Activated CD8-positive, alpha-beta T cell treated with anti-CD3 and anti-CD28 coated beads for 36 hours (primary cell): ENCODE results near the gene ABCA8. TPM values are rescaled to one million over a fixed set of nuclear protein-coding genes. Genes with fewer than 3 reads are reported as not detected.

Experiments used
- ATAC-seq: fragments of 200-7000 bp; cut with Tn5 transposase; one replicate; pipeline ENCODE4 v1.10.0; 2021; ENCODE audit warnings: mild to moderate bottlenecking, moderate library complexity
- CTCF ChIA-PET: fragments of 350-600 bp; sonication (Branson Sonifier 250); formaldehyde crosslinking; loops from one replicate; lab custom pipeline; 2021; ENCODE audit warnings: antibody characterized with exemption; lab: Charles Lee
- POLR2A ChIA-PET: fragments of 350-600 bp; sonication (Branson Sonifier 250); formaldehyde crosslinking; loops from one replicate; lab custom pipeline; 2021; ENCODE audit warnings: antibody characterized with exemption; lab: Charles Lee
- DNase-seq: peaks from one replicate; pipeline ENCODE4 v3.0.0-alpha.2; 2020
- H3K27ac Mint-ChIP-seq: one replicate; pipeline ENCODE4 v1.8.0; 2021; ENCODE audit warnings: mild to moderate bottlenecking, mixed read lengths
- H3K27me3 Mint-ChIP-seq: one replicate; pipeline ENCODE4 v1.8.0; 2021; ENCODE audit warnings: mixed read lengths
- H3K36me3 Mint-ChIP-seq: one replicate; pipeline ENCODE4 v1.8.0; 2021; ENCODE audit warnings: low read depth, mixed read lengths
- H3K4me1 Mint-ChIP-seq: one replicate; pipeline ENCODE4 v1.8.0; 2021; ENCODE audit warnings: low read depth, mixed read lengths
- H3K4me3 Mint-ChIP-seq: one replicate; pipeline ENCODE4 v1.8.0; 2021; ENCODE audit warnings: mild to moderate bottlenecking, moderate library complexity, mixed read lengths
- H3K9me3 Mint-ChIP-seq: one replicate; pipeline ENCODE4 v1.8.0; 2021; ENCODE audit warnings: mixed read lengths
- CTCF ChIP-seq: fragments of 200-600 bp; IDR thresholded peaks from one replicate; pipeline ENCODE4 v1.8.0; 2022; ENCODE audit warnings: antibody characterized with exemption, mild to moderate bottlenecking
- intact Hi-C: fragments of 100-400 bp; cut with micrococcal nuclease; formaldehyde crosslinking; loops from one replicate; pipeline ENCODE4 v1.10.0; 2022
- total RNA-seq, 2 experiments: library from RNA; stranded (reverse); gene quantifications; one replicate each; pipeline ENCODE4 v1.2.3, GENCODE V29; 2021

ABCA8 gene
- total RNA-seq, 2 experiments from 2014 or later = not detected

GRCh38 chr17:68910789-68911431, 44.3 kb downstream of the ABCA8 start:
- Mint-ChIP-seq H3K27me3 (no peaks in the 10 kb centered on the region), H3K4me1 (no peaks in the 10 kb centered on the region), H3K4me3 (no peak overlapping the region), H3K9me3 (peaks cover 2% of the 10 kb centered on the region), H3K36me3 (no peaks in the 10 kb centered on the region), H3K27ac (no peak overlapping the region)
- no peak for ATAC-seq
- intact Hi-C loops = no loop called here
- CTCF ChIA-PET = no interaction called here
- no peak for DNase-seq
- POLR2A ChIA-PET = no interaction called here
- no peak for TF ChIP-seq CTCF

- CTCF ChIA-PET = no interaction called here
- no peak for TF ChIP-seq CTCF
- DNase-seq = no peak
- POLR2A ChIA-PET = no interaction called here
- H3K4me1 Mint-ChIP-seq = no peaks in the 10 kb centered on the region
- H3K4me3 Mint-ChIP-seq = no peak overlapping the region
- no peak for ATAC-seq
- no peak overlapping the region for H3K27ac Mint-ChIP-seq
- peaks cover 2% of the 10 kb centered on the region for H3K9me3 Mint-ChIP-seq
- intact Hi-C loops = no loop called here
- H3K36me3 Mint-ChIP-seq = no peaks in the 10 kb centered on the region
- no peaks in the 10 kb centered on the region for H3K27me3 Mint-ChIP-seq
Observed at GRCh38 chr17:68910251-68910705, 44.9 kb downstream of the ABCA8 start.

GRCh38 chr17:68909066-68909465, 46.1 kb downstream of the ABCA8 start:
- Mint-ChIP-seq H3K4me3 (no peak overlapping the region), H3K9me3 (peaks cover 2% of the 10 kb centered on the region), H3K4me1 (no peaks in the 10 kb centered on the region), H3K36me3 (no peaks in the 10 kb centered on the region), H3K27me3 (no peaks in the 10 kb centered on the region), H3K27ac (no peak overlapping the region)
- POLR2A ChIA-PET = interaction anchor here (0.6 kb wide), 1 partner anchor 8 kb away, joined by 3 read pairs; no protein-coding TSS in a partner anchor
- DNase-seq (no peak), ATAC-seq (no peak)
- CTCF ChIA-PET = no interaction called here
- no peak for TF ChIP-seq CTCF
- intact Hi-C loops = no loop called here

- POLR2A ChIA-PET = no interaction called here
- ATAC-seq (no peak), DNase-seq (no peak)
- peaks cover 2% of the 10 kb centered on the region for H3K9me3 Mint-ChIP-seq
- no peak for TF ChIP-seq CTCF
- H3K27me3 Mint-ChIP-seq = no peaks in the 10 kb centered on the region
- no peak overlapping the region for H3K4me3 Mint-ChIP-seq
- CTCF ChIA-PET = no interaction called here
- intact Hi-C loops = no loop called here
- H3K27ac Mint-ChIP-seq = no peak overlapping the region
- no peaks in the 10 kb centered on the region for H3K4me1 Mint-ChIP-seq
- no peaks in the 10 kb centered on the region for H3K36me3 Mint-ChIP-seq
Observed at GRCh38 chr17:68908045-68908444, 47.1 kb downstream of the ABCA8 start.

GRCh38 chr17:68906638-68907037, 48.6 kb downstream of the ABCA8 start:
- intact Hi-C loops = no loop called here
- POLR2A ChIA-PET = no interaction called here
- Mint-ChIP-seq H3K4me3 (no peak overlapping the region), H3K36me3 (no peaks in the 10 kb centered on the region), H3K27me3 (no peaks in the 10 kb centered on the region), H3K27ac (no peak overlapping the region), H3K9me3 (no peaks in the 10 kb centered on the region), H3K4me1 (no peaks in the 10 kb centered on the region)
- CTCF ChIA-PET = no interaction called here
- ATAC-seq = no peak
- no peak for DNase-seq
- no peak for TF ChIP-seq CTCF
